ENCODE measurements around the gene FBXL12.
"Not testable (repeated sequence)": the region's sequence is repeated elsewhere in the genome, so short reads cannot be mapped to it uniquely, and the experiment has no call there.

Gene FBXL12

GRCh38 chr19:9834307-9834725 is 15.4 kb upstream of the FBXL12 start:
- CTCF ChIA-PET = interaction anchor here (0.5 to 0.6 kb wide), 2 partner anchors 80 to 437 kb away, joined by 3 read pairs; no protein-coding TSS in a partner anchor

GRCh38 chr19:9828551-9829063 is 9.7 kb upstream of the FBXL12 start:
- peak overlapping the region; percentile 73 for H3K27ac ChIP-seq
- ChIA-PET CTCF (interaction anchor here (0.6 kb wide), 1 partner anchor 157 kb away, joined by 3 read pairs; no protein-coding TSS in a partner anchor), POLR2A (ENCODE audit: low non-redundant PET) (no interaction called here)
- TF ChIP-seq CTCF (conservative IDR thresholded peaks at IDR 0.05; ENCODE audit: low read depth) = no peak
- no peak for DNase-seq (ENCODE audit: low spot score)

More at GRCh38 chr19:9834307-9834725, 15.4 kb upstream of the FBXL12 start:
- POLR2A ChIA-PET (ENCODE audit: low non-redundant PET) = no interaction called here
- peak overlapping the region; percentile 71 for H3K27ac ChIP-seq
- no peak for DNase-seq (ENCODE audit: low spot score)
- no peak for TF ChIP-seq CTCF (conservative IDR thresholded peaks at IDR 0.05; ENCODE audit: low read depth)

- TF ChIP-seq CTCF (conservative IDR thresholded peaks at IDR 0.05; ENCODE audit: low read depth) = no peak
- POLR2A ChIA-PET (ENCODE audit: low non-redundant PET) = no interaction called here
- peak within 1 kb of the TSS; percentile 73 for H3K27ac ChIP-seq
- peak; percentile 94 for DNase-seq (ENCODE audit: low spot score)
- CTCF ChIA-PET = interaction anchor here (0.5 to 0.6 kb wide), 4 partner anchors 21 to 285 kb away, joined by 3 to 4 read pairs (median 3); no protein-coding TSS in a partner anchor
These were observed 8.7 kb upstream of the FBXL12 start, which contains the start of gene UBL5 for GRCh38 chr19:9827289-9828238. Gene UBL5, plus strand, starts transcription at chr19:9827918. Its CDS starts 420 bp downstream, at chr19:9828338.

- TF ChIP-seq CTCF (conservative IDR thresholded peaks at IDR 0.05; ENCODE audit: low read depth) = no peak
- no peak for DNase-seq (ENCODE audit: low spot score)
- POLR2A ChIA-PET (ENCODE audit: low non-redundant PET) = no interaction called here
- CTCF ChIA-PET = interaction anchor here (0.6 kb wide), 1 partner anchor 1243 kb away, joined by 3 read pairs; no protein-coding TSS in a partner anchor
- no peak overlapping the region; the same call in 1 of the 2 replicates for H3K27ac ChIP-seq
These were observed 4.9 kb upstream of the FBXL12 start for GRCh38 chr19:9823816-9824215.

GRCh38 chr19:9820034-9820433 is 1.2 kb upstream of the FBXL12 start:
- DNase-seq (ENCODE audit: low spot score); POLR2A ChIA-PET (ENCODE audit: low non-redundant PET); CTCF ChIA-PET: not testable (repeated sequence)
- H3K27ac ChIP-seq = peak overlapping the region; percentile 94

GRCh38 chr19:9819596-9819909 is 674 bp upstream of the FBXL12 start:
- ChIA-PET CTCF (interaction anchor here (0.7 kb wide), 1 partner anchor 10 kb away, joined by 4 read pairs; no protein-coding TSS in a partner anchor), POLR2A (ENCODE audit: low non-redundant PET) (no interaction called here)
- TF ChIP-seq CTCF (conservative IDR thresholded peaks at IDR 0.05; ENCODE audit: low read depth) = no peak
- no peak for DNase-seq (ENCODE audit: low spot score)
- peak overlapping the region; percentile 94 for H3K27ac ChIP-seq
